NCI-H2227 (cell line): Measurements from ENCODE around the gene FLT1.

Experiments
- DNase-seq: peaks from one replicate; lab custom pipeline; 2025; ENCODE audit not compliant: unreplicated experiment; lab: John Stamatoyannopoulos, UW

The FLT1 gene

GRCh38 chr13:28485996-28486543, 8.9 kb downstream of the FLT1 start:
- DNase-seq: no peak

GRCh38 chr13:28485551-28485950, 9.4 kb downstream of the FLT1 start:
- DNase-seq: no peak

- DNase-seq: no peak
Measured at GRCh38 chr13:28485097-28485496, 9.8 kb downstream of the FLT1 start.

GRCh38 chr13:28483313-28483931, 11.5 kb downstream of the FLT1 start:
- DNase-seq: no peak

GRCh38 chr13:28479005-28479404, 15.9 kb downstream of the FLT1 start:
- DNase-seq: no peak

- DNase-seq: no peak
Measured at GRCh38 chr13:28478127-28478526, 16.8 kb downstream of the FLT1 start.

- DNase-seq: no peak
Measured at GRCh38 chr13:28477709-28477973, 17.3 kb downstream of the FLT1 start.

GRCh38 chr13:28476919-28477708, 17.8 kb downstream of the FLT1 start:
- no peak for DNase-seq

GRCh38 chr13:28475916-28476725, 18.8 kb downstream of the FLT1 start:
- no peak for DNase-seq

- no peak for DNase-seq
Measured at GRCh38 chr13:28474491-28475134, 20.3 kb downstream of the FLT1 start.

GRCh38 chr13:28473044-28473443, 21.9 kb downstream of the FLT1 start:
- no peak for DNase-seq

- no peak for DNase-seq
Measured at GRCh38 chr13:28471421-28471820, 23.5 kb downstream of the FLT1 start.

- DNase-seq: no peak
Measured at GRCh38 chr13:28470296-28470695, 24.6 kb downstream of the FLT1 start.

GRCh38 chr13:28469316-28469715, 25.6 kb downstream of the FLT1 start:
- DNase-seq: no peak

GRCh38 chr13:28468023-28468915, 26.7 kb downstream of the FLT1 start:
- no peak for DNase-seq

- no peak for DNase-seq
Measured at GRCh38 chr13:28467034-28467433, 27.9 kb downstream of the FLT1 start.

GRCh38 chr13:28466151-28466550, 28.8 kb downstream of the FLT1 start:
- no peak for DNase-seq

GRCh38 chr13:28464861-28465460, 30.0 kb downstream of the FLT1 start:
- no peak for DNase-seq

- DNase-seq: no peak
Measured at GRCh38 chr13:28463481-28463880, 31.4 kb downstream of the FLT1 start.

- no peak for DNase-seq
Measured at GRCh38 chr13:28459911-28460310, 35.0 kb downstream of the FLT1 start.
